Pancreas (tissue), 10 donors: Measurements from ENCODE around the gene MCU. TPM values are rescaled to one million over a fixed set of nuclear protein-coding genes. Genes with fewer than 3 reads are reported as not detected.

Experiments
- ATAC-seq, 4 donors: fragments of 200-7000 bp; cut with Tn5 transposase; one replicate each; pipeline versions ENCODE4 v1.8.0 to v1.9.1; 2020; ENCODE audit warnings: mild to moderate bottlenecking in 4 of 4, moderate library complexity in 4 of 4
- DNase-seq, 6 donors: peaks; one replicate each; pipeline ENCODE4 v3.0.0-alpha.2; 2020
- FAIRE-seq: peaks from 2 replicates; lab custom pipeline; 2012; peaks lifted over from hg19 to GRCh38; lab: Jason Lieb, UNC
- H3K27ac ChIP-seq, 4 donors: fragments of 200-600 bp; sonication (generic); 1 replicate in 3 of 4; 2 replicates in 1 of 4; pipeline versions ENCODE4 v1.5.0 to v1.8.0; 2020
- H3K27me3 ChIP-seq, 4 donors: fragments of 200-600 bp; one replicate each; pipeline ENCODE4 v1.8.0; 2021
- H3K36me3 ChIP-seq, 3 donors: fragments of 200-600 bp; sonication (generic) in 1 of 3; one replicate each; pipeline versions ENCODE4 v1.5.0 to v1.8.0; 2020 to 2021
- H3K4me1 ChIP-seq, 3 donors: fragments of 200-600 bp; one replicate each; pipeline ENCODE4 v1.8.0; 2021
- H3K4me3 ChIP-seq, 4 donors: fragments of 200-600 bp; sonication (generic) in 2 of 4; one replicate each; pipeline versions ENCODE4 v1.5.0 to v1.8.0; 2020 to 2021
- H3K9me3 ChIP-seq, 4 donors: fragments of 200-600 bp; one replicate each; pipeline ENCODE4 v1.8.0; 2021
- CTCF ChIP-seq, 4 donors: fragments of 200-600 bp; sonication (generic) in 3 of 4; IDR thresholded peaks; one replicate each; pipeline versions ENCODE4 v1.5.0 to v1.8.0; 2021; ENCODE audit warnings: antibody characterized with exemption in 4 of 4
- WGBS, 2 donors: extraction: QIAGEN DNeasy Blood & Tissue Kit; methylation state at CpG; one replicate each; pipeline ENCODE4 v1.1.7; 2013; 5-methylcytosine and 5-hydroxymethylcytosine counted together
- intact Hi-C, 3 donors: fragments of 100-400 bp; cut with DNase I; formaldehyde crosslinking; loops; one replicate each; pipeline versions ENCODE4 v1.11.1 to v1.14.2; 2022
- polyA plus RNA-seq, 2 donors: library from polyadenylated mRNA; stranded (reverse); fragments of 200-250 nt; gene quantifications; one replicate each; pipeline ENCODE4 v1.2.3, GENCODE V29; 2013
- total RNA-seq, 6 donors: library from RNA; stranded (reverse); fragmentation: NEBNext Ultra II Directional in 4 of 6; extraction: Animal tissue kit (Norgen Biotek cat#: 25700) in 4 of 6; gene quantifications; one replicate each; pipeline versions ENCODE4 v1.2.1 to v1.2.4, GENCODE V29; 2021 to 2023
- donor health status: healthy with polysubstance abuse.
- donor health status: DM: no; HTN: no; CAD: no; lungs with moderate emphysema.
- donor health status: DM: no; HTN: no; CAD: no.
- donor health status: control.
- donor health status: control.
- donor health status: Bipolar disorder and iron deficiency.
- donor health status: DM: yes; HTN: yes; CAD: no.
- donor health status: DM: no; HTN: no; CAD: no.
- donor health status: DM: no; HTN: no; CAD: no.
- donor health status: DM: yes; HTN: yes; CAD: no.

MCU gene
- total and polyA plus RNA-seq, 8 donors: 6.3 to 15.5 (median 9.2) TPM

- no peaks in the 10 kb centered on the region for H3K27me3 ChIP-seq
- intact Hi-C loops: no loop called here
Observed at GRCh38 chr10:72816565-72816964, 124.6 kb downstream of the MCU start.

GRCh38 chr10:72818076-72818475 lies 126.1 kb downstream of the MCU start:
- no peak for FAIRE-seq
- intact Hi-C loops: no loop called here

More at GRCh38 chr10:72816565-72816964, 124.6 kb downstream of the MCU start:
- Histone ChIP-seq H3K4me1 (peaks cover 0 to 3% (median 0%) of the 10 kb centered on the region in 3 donors), H3K36me3 (no peaks in the 10 kb centered on the region), H3K9me3 (no peaks in the 10 kb centered on the region), H3K27ac (no peak overlapping the region), H3K4me3 (no peak overlapping the region)
- DNase-seq (no peak), FAIRE-seq (no peak), ATAC-seq (no peak)
- no peak for TF ChIP-seq CTCF (IDR thresholded peaks at IDR 0.05)
- WGBS, 2 donors: 30 to 33% methylated on average over 1 of the region's 1 CpG

GRCh38 chr10:72819053-72819452 lies 127.1 kb downstream of the MCU start:
- no peak for DNase-seq
- ATAC-seq: no peak
- TF ChIP-seq CTCF (IDR thresholded peaks at IDR 0.05): no peak
- 95% methylated on average over 1 of the region's 1 CpG for WGBS, 2 donors
- no peaks in the 10 kb centered on the region for H3K36me3 ChIP-seq
- FAIRE-seq: no peak
- no peak overlapping the region for H3K4me3 ChIP-seq
- intact Hi-C loops: no loop called here
- H3K4me1 ChIP-seq: peaks cover 0 to 3% (median 0%) of the 10 kb centered on the region in 3 donors
- no peaks in the 10 kb centered on the region for H3K27me3 ChIP-seq
- H3K9me3 ChIP-seq: no peaks in the 10 kb centered on the region
- no peak overlapping the region for H3K27ac ChIP-seq

More at GRCh38 chr10:72818076-72818475, 126.1 kb downstream of the MCU start:
- Histone ChIP-seq H3K36me3 (no peaks in the 10 kb centered on the region), H3K27ac (no peak overlapping the region), H3K4me1 (peaks cover 0 to 3% (median 0%) of the 10 kb centered on the region in 3 donors), H3K9me3 (no peaks in the 10 kb centered on the region), H3K27me3 (no peaks in the 10 kb centered on the region), H3K4me3 (no peak overlapping the region)
- DNase-seq: no peak
- WGBS, 2 donors: 21 to 27% methylated on average over 2 of the region's 2 CpGs
- TF ChIP-seq CTCF (IDR thresholded peaks at IDR 0.05): no peak
- no peak for ATAC-seq

GRCh38 chr10:72821606-72822005 lies 129.7 kb downstream of the MCU start:
- FAIRE-seq (no peak), DNase-seq (no peak), ATAC-seq (no peak)
- no peak for TF ChIP-seq CTCF (IDR thresholded peaks at IDR 0.05)
- Histone ChIP-seq H3K4me3 (no peak overlapping the region), H3K27ac (no peak overlapping the region), H3K4me1 (no peaks in the 10 kb centered on the region), H3K27me3 (no peaks in the 10 kb centered on the region), H3K36me3 (no peaks in the 10 kb centered on the region), H3K9me3 (no peaks in the 10 kb centered on the region)
- 99 to 100% methylated on average over 2 of the region's 2 CpGs for WGBS, 2 donors
- intact Hi-C loops: no loop called here

- Histone ChIP-seq H3K27me3 (no peaks in the 10 kb centered on the region), H3K36me3 (no peaks in the 10 kb centered on the region), H3K27ac (no peak overlapping the region), H3K4me3 (no peak overlapping the region), H3K9me3 (no peaks in the 10 kb centered on the region), H3K4me1 (no peaks in the 10 kb centered on the region)
- intact Hi-C loops: no loop called here
- DNase-seq (no peak), FAIRE-seq (no peak), ATAC-seq (no peak)
- 95 to 96% methylated on average over 4 of the region's 4 CpGs for WGBS, 2 donors
- TF ChIP-seq CTCF (IDR thresholded peaks at IDR 0.05): no peak
Observed at GRCh38 chr10:72822342-72822986, 130.5 kb downstream of the MCU start.
